Progenitor cell of endocrine pancreas (in vitro differentiated cells): ENCODE measurements around the gene TMTC2. TPM values are rescaled to one million over a fixed set of nuclear protein-coding genes. Genes with fewer than 3 reads are reported as not detected.

Experiments used
- DNase-seq: peaks from one replicate; pipeline ENCODE4 v3.0.0; 2021; ENCODE audit warnings: low spot score; ENCODE audit not compliant: unreplicated experiment
- H3K27ac Mint-ChIP-seq: 2 replicates; pipeline ENCODE4 v1.8.0; 2021; ENCODE audit warnings: mild to moderate bottlenecking, moderate library complexity, mixed read lengths
- H3K27me3 Mint-ChIP-seq: 2 replicates; pipeline ENCODE4 v1.8.0; 2021; ENCODE audit warnings: mixed read lengths
- H3K36me3 Mint-ChIP-seq: 2 replicates; pipeline ENCODE4 v1.8.0; 2022; ENCODE audit warnings: mixed read lengths; ENCODE audit not compliant: insufficient read depth
- H3K4me1 Mint-ChIP-seq: 2 replicates; pipeline ENCODE4 v1.8.0; 2021; ENCODE audit warnings: low read depth, mixed read lengths
- H3K4me3 Mint-ChIP-seq: 2 replicates; pipeline ENCODE4 v1.8.0; 2021; ENCODE audit warnings: low read depth, mild to moderate bottlenecking, moderate library complexity, mixed read lengths
- H3K9me3 Mint-ChIP-seq: 2 replicates; pipeline ENCODE4 v1.8.0; 2021; ENCODE audit warnings: low read depth, mixed read lengths
- total RNA-seq: library from RNA; stranded (reverse); gene quantifications from 2 replicates; pipeline ENCODE4 v1.2.1, GENCODE V29; 2021
- TF ChIP-seq, protein P1 (sequence below): fragments of 200-600 bp; sonication (generic); IDR thresholded peaks from one replicate; pipeline ENCODE4 v1.5.0; 2021; ENCODE audit warnings: antibody characterized with exemption, mild to moderate bottlenecking; ENCODE audit not compliant: unreplicated experiment

The TMTC2 gene
- total RNA-seq, 1 donor from 2014 or later, result 15.4 TPM

DNA sequence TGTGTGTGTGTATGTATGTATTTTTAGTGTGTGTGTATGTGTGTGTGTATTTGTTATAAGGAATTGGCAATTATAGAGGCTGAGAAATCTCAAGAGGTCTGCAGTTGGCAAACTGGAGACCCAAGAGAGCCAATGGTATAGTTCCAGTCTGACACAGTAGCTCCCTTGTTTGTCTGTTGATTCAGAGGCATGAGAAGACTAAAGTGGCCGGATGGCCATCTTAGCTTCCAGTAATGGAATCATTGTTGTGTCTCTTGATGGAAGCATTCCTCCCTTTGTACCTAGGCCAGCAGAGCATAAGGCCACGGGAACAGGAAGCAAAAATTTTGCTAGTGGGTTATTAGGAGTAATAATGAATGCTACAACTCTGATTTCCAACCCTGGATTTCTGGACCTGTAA, 460.6 kb downstream of the TMTC2 start:
- H3K4me3 Mint-ChIP-seq, result no peak overlapping the region
- TF ChIP-seq, protein P1, sequence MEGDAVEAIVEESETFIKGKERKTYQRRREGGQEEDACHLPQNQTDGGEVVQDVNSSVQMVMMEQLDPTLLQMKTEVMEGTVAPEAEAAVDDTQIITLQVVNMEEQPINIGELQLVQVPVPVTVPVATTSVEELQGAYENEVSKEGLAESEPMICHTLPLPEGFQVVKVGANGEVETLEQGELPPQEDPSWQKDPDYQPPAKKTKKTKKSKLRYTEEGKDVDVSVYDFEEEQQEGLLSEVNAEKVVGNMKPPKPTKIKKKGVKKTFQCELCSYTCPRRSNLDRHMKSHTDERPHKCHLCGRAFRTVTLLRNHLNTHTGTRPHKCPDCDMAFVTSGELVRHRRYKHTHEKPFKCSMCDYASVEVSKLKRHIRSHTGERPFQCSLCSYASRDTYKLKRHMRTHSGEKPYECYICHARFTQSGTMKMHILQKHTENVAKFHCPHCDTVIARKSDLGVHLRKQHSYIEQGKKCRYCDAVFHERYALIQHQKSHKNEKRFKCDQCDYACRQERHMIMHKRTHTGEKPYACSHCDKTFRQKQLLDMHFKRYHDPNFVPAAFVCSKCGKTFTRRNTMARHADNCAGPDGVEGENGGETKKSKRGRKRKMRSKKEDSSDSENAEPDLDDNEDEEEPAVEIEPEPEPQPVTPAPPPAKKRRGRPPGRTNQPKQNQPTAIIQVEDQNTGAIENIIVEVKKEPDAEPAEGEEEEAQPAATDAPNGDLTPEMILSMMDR, result no peak
- H3K4me1 Mint-ChIP-seq, result peaks cover 13% of the 10 kb centered on the region
- H3K36me3 Mint-ChIP-seq, result no peaks in the 10 kb centered on the region
- no peak overlapping the region for H3K27ac Mint-ChIP-seq
- H3K9me3 Mint-ChIP-seq, result peaks cover 3% of the 10 kb centered on the region
- no peaks in the 10 kb centered on the region for H3K27me3 Mint-ChIP-seq
- no peak for DNase-seq

GRCh38 chr12:83149987-83150386, 463.3 kb downstream of the TMTC2 start:
- no peaks in the 10 kb centered on the region for H3K36me3 Mint-ChIP-seq
- peaks cover 3% of the 10 kb centered on the region for H3K4me1 Mint-ChIP-seq
- no peak overlapping the region for H3K4me3 Mint-ChIP-seq
- H3K9me3 Mint-ChIP-seq, result peaks cover 9% of the 10 kb centered on the region
- no peaks in the 10 kb centered on the region for H3K27me3 Mint-ChIP-seq
- TF ChIP-seq, protein P1, result no peak
- no peak for DNase-seq
- no peak overlapping the region for H3K27ac Mint-ChIP-seq

GRCh38 chr12:83150465-83151189, 463.9 kb downstream of the TMTC2 start:
- peaks cover 13% of the 10 kb centered on the region for H3K9me3 Mint-ChIP-seq
- no peak for DNase-seq
- peaks cover 2% of the 10 kb centered on the region for H3K36me3 Mint-ChIP-seq
- TF ChIP-seq, protein P1, result no peak
- no peak overlapping the region for H3K4me3 Mint-ChIP-seq
- peaks cover 3% of the 10 kb centered on the region for H3K4me1 Mint-ChIP-seq
- H3K27ac Mint-ChIP-seq, result no peak overlapping the region
- no peaks in the 10 kb centered on the region for H3K27me3 Mint-ChIP-seq

DNA sequence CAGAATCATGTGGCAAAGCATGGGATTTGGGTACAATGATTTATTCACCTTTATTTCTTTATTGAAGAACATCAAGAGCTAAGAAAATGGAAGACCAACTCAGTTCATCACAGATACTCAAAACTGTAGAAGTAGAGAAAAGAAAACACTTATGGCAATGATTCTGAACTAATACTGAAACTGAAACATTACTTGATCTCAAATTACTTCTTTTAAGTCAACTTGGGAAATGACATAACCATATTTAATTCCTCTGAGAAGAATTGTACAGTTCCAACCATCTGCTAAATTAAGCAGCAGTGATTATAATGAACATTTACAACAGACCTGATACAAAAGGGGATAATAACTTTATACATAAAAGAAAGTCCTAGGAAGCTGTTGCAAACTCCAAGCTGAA, 466.5 kb downstream of the TMTC2 start:
- no peak overlapping the region for H3K27ac Mint-ChIP-seq
- H3K4me3 Mint-ChIP-seq, result no peak overlapping the region
- DNase-seq, result no peak
- peaks cover 19% of the 10 kb centered on the region for H3K4me1 Mint-ChIP-seq
- peaks cover 13% of the 10 kb centered on the region for H3K9me3 Mint-ChIP-seq
- no peaks in the 10 kb centered on the region for H3K27me3 Mint-ChIP-seq
- peaks cover 2% of the 10 kb centered on the region for H3K36me3 Mint-ChIP-seq
- TF ChIP-seq, protein P1, result no peak

GRCh38 chr12:83156815-83157214, 470.1 kb downstream of the TMTC2 start:
- Mint-ChIP-seq H3K27ac (no peak overlapping the region), H3K4me1 (peaks cover 32% of the 10 kb centered on the region), H3K4me3 (no peak overlapping the region), H3K27me3 (no peaks in the 10 kb centered on the region), H3K9me3 (peaks cover 10% of the 10 kb centered on the region), H3K36me3 (peaks cover 2% of the 10 kb centered on the region)
- TF ChIP-seq, protein P1, result no peak
- DNase-seq, result no peak
